ENCODE measurements around the gene MUC20.
"Not testable (repeated sequence)": the region's sequence is repeated elsewhere in the genome, so short reads cannot be mapped to it uniquely, and the experiment has no call there.

MUC20 gene

GRCh38 chr3:195748661-195749060 lies 27.9 kb downstream of the MUC20 start:
- H3K27me3 Mint-ChIP-seq: peaks cover 23% of the 10 kb centered on the region
- no peaks in the 10 kb centered on the region for H3K9me3 Mint-ChIP-seq
- no peak overlapping the region for H3K27ac Mint-ChIP-seq
- DNase-seq: no peak
- no peak overlapping the region for H3K4me3 Mint-ChIP-seq
- H3K4me1 Mint-ChIP-seq: peaks cover 10% of the 10 kb centered on the region
- CTCF ChIA-PET: interaction anchor here (1.2 kb wide), 2 partner anchors 21 to 102 kb away, joined by 3 to 5 read pairs; no protein-coding TSS in a partner anchor
- H3K36me3 Mint-ChIP-seq: no peaks in the 10 kb centered on the region

- H3K9me3 Mint-ChIP-seq, H3K4me1 Mint-ChIP-seq, H3K4me3 Mint-ChIP-seq, H3K27ac Mint-ChIP-seq, CTCF ChIA-PET, DNase-seq, H3K36me3 Mint-ChIP-seq: not testable (repeated sequence)
- H3K27me3 Mint-ChIP-seq: peaks cover 23% of the 10 kb centered on the region
Observed at GRCh38 chr3:195749101-195749500, 28.3 kb downstream of the MUC20 start.

GRCh38 chr3:195750797-195751520 lies 30.2 kb downstream of the MUC20 start:
- no peak for DNase-seq
- H3K36me3 Mint-ChIP-seq: no peaks in the 10 kb centered on the region
- H3K27me3 Mint-ChIP-seq: peaks cover 27% of the 10 kb centered on the region
- H3K9me3 Mint-ChIP-seq: no peaks in the 10 kb centered on the region
- no peak overlapping the region for H3K27ac Mint-ChIP-seq
- CTCF ChIA-PET: no interaction called here
- H3K4me1 Mint-ChIP-seq: peaks cover 14% of the 10 kb centered on the region
- no peak overlapping the region for H3K4me3 Mint-ChIP-seq

- peaks cover 17% of the 10 kb centered on the region for H3K4me1 Mint-ChIP-seq
- no peak for DNase-seq
- H3K9me3 Mint-ChIP-seq: no peaks in the 10 kb centered on the region
- H3K27me3 Mint-ChIP-seq: peaks cover 27% of the 10 kb centered on the region
- CTCF ChIA-PET: no interaction called here
- no peak overlapping the region for H3K4me3 Mint-ChIP-seq
- H3K27ac Mint-ChIP-seq: no peak overlapping the region
- no peaks in the 10 kb centered on the region for H3K36me3 Mint-ChIP-seq
Observed at GRCh38 chr3:195751560-195751959, 30.8 kb downstream of the MUC20 start.

GRCh38 chr3:195752066-195752465 lies 31.3 kb downstream of the MUC20 start:
- Mint-ChIP-seq H3K27me3 (peaks cover 30% of the 10 kb centered on the region), H3K27ac (no peak overlapping the region), H3K36me3 (no peaks in the 10 kb centered on the region), H3K4me3 (no peak overlapping the region), H3K4me1 (peaks cover 18% of the 10 kb centered on the region), H3K9me3 (no peaks in the 10 kb centered on the region)
- no peak for DNase-seq
- CTCF ChIA-PET: no interaction called here

DNA sequence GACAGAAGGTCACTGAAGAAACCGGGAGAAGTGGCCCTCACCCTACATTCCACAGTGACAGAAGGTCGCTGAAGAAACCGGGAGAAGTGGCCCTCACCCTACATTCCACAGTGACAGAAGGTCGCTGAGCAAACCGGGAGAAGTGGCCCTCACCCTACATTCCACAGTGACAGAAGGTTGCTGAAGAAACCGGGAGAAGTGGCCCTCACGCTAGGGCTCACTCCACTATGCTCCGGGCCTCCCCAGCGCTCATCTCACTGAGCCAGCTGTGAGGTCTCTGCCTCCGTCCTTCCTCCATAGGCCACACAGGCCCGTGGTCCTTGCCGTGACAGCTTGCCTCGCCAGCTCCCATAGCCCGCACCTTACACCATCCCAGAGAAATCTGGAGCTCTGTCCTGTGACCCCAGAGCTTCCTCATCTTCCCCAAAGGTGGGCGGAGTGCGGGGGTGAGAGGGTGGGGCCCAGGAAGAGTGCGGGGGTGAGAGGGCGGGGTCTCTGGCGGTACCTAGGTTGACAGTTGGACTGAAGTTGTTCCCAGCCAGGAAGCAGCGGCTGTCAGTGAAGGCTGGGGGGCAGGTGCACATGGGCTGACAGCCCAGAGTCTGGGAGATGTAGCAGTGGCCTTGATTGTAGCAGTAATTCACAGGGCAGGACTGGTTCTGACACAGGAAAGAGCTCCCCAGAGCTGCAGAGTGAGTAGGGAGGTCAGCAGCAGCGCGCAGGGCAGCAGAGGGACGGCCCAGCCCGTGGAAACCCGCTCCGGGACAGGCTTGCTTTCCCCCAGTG lies 32.0 kb downstream of the MUC20 start:
- Mint-ChIP-seq H3K9me3 (no peaks in the 10 kb centered on the region), H3K4me3 (no peak overlapping the region), H3K27ac (no peak overlapping the region), H3K4me1 (peaks cover 15% of the 10 kb centered on the region), H3K27me3 (peaks cover 33% of the 10 kb centered on the region), H3K36me3 (no peaks in the 10 kb centered on the region)
- no peak for DNase-seq
- CTCF ChIA-PET: no interaction called here

- Mint-ChIP-seq H3K4me1 (peaks cover 14% of the 10 kb centered on the region), H3K9me3 (no peaks in the 10 kb centered on the region), H3K27me3 (peaks cover 33% of the 10 kb centered on the region), H3K36me3 (no peaks in the 10 kb centered on the region), H3K4me3 (no peak overlapping the region), H3K27ac (no peak overlapping the region)
- CTCF ChIA-PET: no interaction called here
- DNase-seq: no peak
Observed at GRCh38 chr3:195753581-195753980, 32.8 kb downstream of the MUC20 start.

GRCh38 chr3:195754141-195754540 lies 33.4 kb downstream of the MUC20 start:
- H3K4me1 Mint-ChIP-seq: peaks cover 9% of the 10 kb centered on the region
- no peaks in the 10 kb centered on the region for H3K36me3 Mint-ChIP-seq
- H3K27me3 Mint-ChIP-seq: peaks cover 35% of the 10 kb centered on the region
- DNase-seq: no peak
- CTCF ChIA-PET: no interaction called here
- H3K27ac Mint-ChIP-seq: no peak overlapping the region
- no peak overlapping the region for H3K4me3 Mint-ChIP-seq
- no peaks in the 10 kb centered on the region for H3K9me3 Mint-ChIP-seq

DNA sequence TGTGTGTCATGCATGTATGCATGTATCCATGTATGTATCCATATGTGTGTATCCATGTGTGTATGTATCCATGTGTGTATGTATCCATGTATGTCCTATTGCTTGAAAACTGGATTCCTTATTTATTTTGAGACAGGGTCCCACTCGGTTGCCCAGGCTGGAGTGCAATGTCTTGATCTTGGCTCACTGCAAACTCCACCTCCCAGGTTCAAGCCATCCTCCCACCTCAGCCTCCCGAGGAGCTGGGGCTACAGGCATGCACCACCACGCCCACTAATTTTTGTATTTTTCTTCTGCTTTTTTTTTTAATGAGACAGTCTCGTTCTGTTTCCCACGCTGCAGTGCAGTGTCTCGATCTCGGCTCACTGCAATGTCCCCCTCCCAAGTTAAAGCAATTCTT lies 34.1 kb downstream of the MUC20 start:
- H3K4me3 Mint-ChIP-seq: no peak overlapping the region
- no peak overlapping the region for H3K27ac Mint-ChIP-seq
- peaks cover 9% of the 10 kb centered on the region for H3K4me1 Mint-ChIP-seq
- no peak for DNase-seq
- peaks cover 43% of the 10 kb centered on the region for H3K27me3 Mint-ChIP-seq
- H3K36me3 Mint-ChIP-seq: no peaks in the 10 kb centered on the region
- no peaks in the 10 kb centered on the region for H3K9me3 Mint-ChIP-seq
- CTCF ChIA-PET: no interaction called here

- peaks cover 9% of the 10 kb centered on the region for H3K4me1 Mint-ChIP-seq
- H3K27me3 Mint-ChIP-seq: peaks cover 48% of the 10 kb centered on the region
- H3K9me3 Mint-ChIP-seq: no peaks in the 10 kb centered on the region
- DNase-seq: no peak
- H3K27ac Mint-ChIP-seq: no peak overlapping the region
- H3K36me3 Mint-ChIP-seq: no peaks in the 10 kb centered on the region
- H3K4me3 Mint-ChIP-seq: no peak overlapping the region
- CTCF ChIA-PET: interaction anchor here (1.3 kb wide), 1 partner anchor 95 kb away, joined by 3 read pairs; no protein-coding TSS in a partner anchor
Observed at GRCh38 chr3:195755391-195755790, 34.6 kb downstream of the MUC20 start.

DNA sequence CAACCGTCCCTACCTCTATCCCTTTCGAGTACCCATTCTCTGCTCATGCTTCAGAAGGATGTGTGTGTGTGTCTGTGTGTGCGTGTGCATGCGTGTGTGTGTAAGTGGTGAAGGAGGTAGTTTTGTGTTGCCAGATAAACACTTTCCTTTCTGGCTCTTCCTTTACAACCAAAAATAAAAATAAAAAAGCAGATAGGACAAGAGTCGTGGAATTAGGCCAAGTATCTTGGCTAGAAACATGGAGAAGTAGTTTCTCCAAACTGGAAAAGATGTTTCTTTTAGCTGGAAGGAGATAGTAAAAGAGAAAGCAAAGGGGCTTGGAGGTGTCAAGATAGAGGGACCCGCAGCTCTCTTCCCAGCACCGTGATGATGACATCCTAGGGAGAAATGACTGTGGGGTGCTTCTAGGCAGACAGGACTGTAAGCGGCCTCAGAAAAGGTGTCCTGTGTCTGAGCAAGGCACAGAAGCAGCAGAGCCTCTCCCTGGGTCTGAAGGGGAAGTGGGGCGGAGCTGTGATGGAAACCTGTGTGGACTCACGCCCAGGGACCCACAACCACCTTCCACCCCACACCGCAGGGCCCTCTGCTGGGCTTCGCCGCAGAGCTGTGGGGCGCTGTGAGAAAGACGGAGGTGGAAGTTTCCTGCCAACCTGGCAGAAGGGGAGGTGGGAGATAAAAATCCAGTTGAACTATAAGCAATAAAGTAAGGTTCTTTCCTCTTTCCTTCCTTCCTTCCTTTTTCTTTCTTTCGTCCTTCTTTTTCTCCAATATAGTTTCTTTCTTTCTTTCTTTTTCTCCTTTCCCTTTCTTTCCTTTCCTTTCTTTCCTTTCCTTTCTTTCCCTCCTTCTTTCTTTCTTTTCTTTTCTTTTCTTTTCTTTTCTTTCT lies 35.3 kb downstream of the MUC20 start:
- peaks cover 9% of the 10 kb centered on the region for H3K4me1 Mint-ChIP-seq
- no peaks in the 10 kb centered on the region for H3K9me3 Mint-ChIP-seq
- no peaks in the 10 kb centered on the region for H3K36me3 Mint-ChIP-seq
- CTCF ChIA-PET: interaction anchor here (1.3 kb wide), 1 partner anchor 94 kb away, joined by 3 read pairs; no protein-coding TSS in a partner anchor
- H3K27me3 Mint-ChIP-seq: peaks cover 54% of the 10 kb centered on the region
- no peak overlapping the region for H3K27ac Mint-ChIP-seq
- DNase-seq: peak; percentile 44
- H3K4me3 Mint-ChIP-seq: no peak overlapping the region

DNA sequence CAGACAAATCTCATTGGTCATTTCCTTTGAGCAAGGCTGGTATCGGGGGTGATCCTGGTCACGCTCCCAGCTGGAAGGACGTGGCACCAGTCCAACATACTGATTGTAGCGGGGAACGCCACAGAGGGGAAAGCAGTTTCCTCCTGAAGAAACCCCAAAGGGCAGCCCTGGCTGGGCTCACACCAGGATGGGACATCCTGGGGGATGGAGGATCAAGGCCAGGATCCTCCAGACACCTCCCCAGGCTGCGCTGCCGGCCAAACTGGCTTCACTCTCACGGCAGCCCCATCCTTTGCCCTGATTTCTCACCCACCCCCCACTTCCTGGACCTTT lies 36.6 kb downstream of the MUC20 start:
- CTCF ChIA-PET: no interaction called here
- Mint-ChIP-seq H3K4me3 (no peak overlapping the region), H3K9me3 (no peaks in the 10 kb centered on the region), H3K27me3 (peaks cover 66% of the 10 kb centered on the region), H3K4me1 (peaks cover 12% of the 10 kb centered on the region), H3K36me3 (no peaks in the 10 kb centered on the region), H3K27ac (no peak overlapping the region)
- no peak for DNase-seq

DNA sequence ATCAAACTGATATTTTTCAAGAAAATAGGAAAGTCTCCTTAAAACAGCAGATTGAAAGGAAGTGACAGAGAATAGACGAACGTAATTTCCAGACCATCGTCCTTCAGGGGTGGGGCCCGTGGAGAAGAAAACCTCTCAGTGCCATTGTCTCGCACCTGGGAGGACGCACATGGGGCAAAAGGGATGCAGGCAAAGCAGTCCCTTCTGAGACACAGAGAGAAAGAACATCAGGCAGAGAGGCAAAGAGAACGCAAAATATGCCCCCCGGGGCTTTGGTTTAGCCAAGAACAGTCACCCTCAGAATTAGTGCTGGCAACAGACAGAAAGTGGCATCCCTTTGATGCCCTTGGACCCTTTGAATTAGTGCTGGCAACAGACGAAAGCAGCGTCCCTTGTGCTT lies 37.0 kb downstream of the MUC20 start:
- no peak for DNase-seq
- no peaks in the 10 kb centered on the region for H3K9me3 Mint-ChIP-seq
- H3K4me1 Mint-ChIP-seq: peaks cover 12% of the 10 kb centered on the region
- CTCF ChIA-PET: no interaction called here
- H3K27me3 Mint-ChIP-seq: peaks cover 70% of the 10 kb centered on the region
- no peak overlapping the region for H3K4me3 Mint-ChIP-seq
- no peak overlapping the region for H3K27ac Mint-ChIP-seq
- H3K36me3 Mint-ChIP-seq: no peaks in the 10 kb centered on the region

- Mint-ChIP-seq H3K27me3 (peaks cover 81% of the 10 kb centered on the region), H3K27ac (no peak overlapping the region), H3K4me3 (no peak overlapping the region), H3K4me1 (peaks cover 14% of the 10 kb centered on the region), H3K36me3 (peaks cover 1% of the 10 kb centered on the region), H3K9me3 (no peaks in the 10 kb centered on the region)
- peak; percentile 14 for DNase-seq
- CTCF ChIA-PET: interaction anchor here (0.7 kb wide), 1 partner anchor 11 kb away, joined by 3 read pairs; no protein-coding TSS in a partner anchor
Observed at GRCh38 chr3:195758721-195759353, 38.1 kb downstream of the MUC20 start.

All from activated naive CD4-positive, alpha-beta T cell treated with anti-CD3 and anti-CD28 coated beads, Interleukin-2, amount 10 ng/mL, durations not matched to agents 7 days and 5 days (primary cell).